Trophoblast cell (in vitro differentiated cells and primary cell): Measurements from ENCODE around the gene CSKMT.

ENCODE experiments used
- DNase-seq, 2 donors: peaks; one replicate each; pipeline ENCODE4 v3.0.0-alpha.2; 2016
- H2AFZ ChIP-seq: 2 replicates; pipeline ENCODE4 v1.6.1; 2013; ENCODE audit warnings: low read length, moderate library complexity, mild to moderate bottlenecking; ENCODE audit not compliant: insufficient read depth, poor library complexity
- H2AK5ac ChIP-seq: 2 replicates; pipeline ENCODE4 v1.6.1; 2013; ENCODE audit warnings: mild to moderate bottlenecking, low read length
- H2BK120ac ChIP-seq: 2 replicates; pipeline ENCODE4 v1.6.1; 2013; ENCODE audit warnings: low read length, mild to moderate bottlenecking, moderate library complexity; ENCODE audit not compliant: insufficient read depth, poor library complexity
- H2BK12ac ChIP-seq: 2 replicates; pipeline ENCODE4 v1.6.1; 2013; ENCODE audit warnings: mild to moderate bottlenecking, low read length, moderate library complexity
- H2BK5ac ChIP-seq: 2 replicates; pipeline ENCODE4 v1.6.1; 2013; ENCODE audit warnings: low read length, low read depth, moderate library complexity, mild to moderate bottlenecking; ENCODE audit not compliant: poor library complexity
- H3K14ac ChIP-seq: 2 replicates; pipeline ENCODE4 v1.6.1; 2013; ENCODE audit warnings: mild to moderate bottlenecking, low read length
- H3K18ac ChIP-seq: 2 replicates; pipeline ENCODE4 v1.6.1; 2013; ENCODE audit warnings: mild to moderate bottlenecking, low read length
- H3K23ac ChIP-seq: 2 replicates; pipeline ENCODE4 v1.6.1; 2013; ENCODE audit warnings: low read length
- H3K27ac ChIP-seq: 2 replicates; pipeline ENCODE4 v1.5.1; 2013; ENCODE audit warnings: low read depth, mild to moderate bottlenecking, inconsistent platforms, low read length, moderate library complexity
- H3K27me3 ChIP-seq: 2 replicates; pipeline ENCODE4 v1.6.1; 2013; ENCODE audit warnings: inconsistent platforms, mild to moderate bottlenecking, low read length, moderate library complexity; ENCODE audit not compliant: insufficient read depth
- H3K36me3 ChIP-seq, 2 experiments: 1 replicate in 1 of 2; 2 replicates in 1 of 2; pipeline ENCODE4 v1.6.1; 2013; ENCODE audit warnings: low read length in 2 of 2, mild to moderate bottlenecking in 2 of 2, moderate library complexity in 1 of 2; ENCODE audit not compliant: insufficient read depth in 2 of 2, control insufficient read depth in 1 of 2
- H3K4ac ChIP-seq: 2 replicates; pipeline ENCODE4 v1.6.1; 2013; ENCODE audit warnings: low read depth, mild to moderate bottlenecking, low read length, moderate library complexity
- H3K4me1 ChIP-seq, 2 experiments: 1 replicate in 1 of 2; 2 replicates in 1 of 2; pipeline ENCODE4 v1.6.1; 2013; ENCODE audit warnings: low read length in 2 of 2, mild to moderate bottlenecking in 2 of 2, moderate library complexity in 1 of 2; ENCODE audit not compliant: insufficient read depth in 2 of 2, control insufficient read depth in 1 of 2
- H3K4me2 ChIP-seq: 2 replicates; pipeline ENCODE4 v1.6.1; 2013; ENCODE audit warnings: inconsistent platforms, mild to moderate bottlenecking, low read length, moderate library complexity
- H3K4me3 ChIP-seq: 2 replicates; pipeline ENCODE4 v1.5.1; 2013; ENCODE audit warnings: mild to moderate bottlenecking, low read depth, low read length, inconsistent platforms
- H3K79me1 ChIP-seq: one replicate; pipeline ENCODE4 v1.6.1; 2013; ENCODE audit warnings: low read length
- H3K79me2 ChIP-seq: 2 replicates; pipeline ENCODE4 v1.6.1; 2013; ENCODE audit warnings: low read length, mild to moderate bottlenecking; ENCODE audit not compliant: control insufficient read depth, insufficient read depth, poor library complexity
- H3K9ac ChIP-seq: 2 replicates; pipeline ENCODE4 v1.6.1; 2013; ENCODE audit warnings: mild to moderate bottlenecking, low read length
- H3K9me3 ChIP-seq: 2 replicates; pipeline ENCODE4 v1.6.1; 2013; ENCODE audit warnings: low read depth, mild to moderate bottlenecking, control low read depth, inconsistent platforms, low read length; ENCODE audit not compliant: insufficient read depth
- H4K12ac ChIP-seq: 2 replicates; pipeline ENCODE4 v1.6.1; 2013; ENCODE audit warnings: low read depth, mild to moderate bottlenecking, low read length, moderate library complexity
- H4K8ac ChIP-seq: 2 replicates; pipeline ENCODE4 v1.6.1; 2013; ENCODE audit warnings: low read depth, mild to moderate bottlenecking, low read length, moderate library complexity
- H4K91ac ChIP-seq: one replicate; pipeline ENCODE4 v1.6.1; 2013; ENCODE audit warnings: low read depth, mild to moderate bottlenecking, low read length, moderate library complexity
- WGBS: extraction: QIAGEN DNeasy Blood & Tissue Kit; methylation state at CpG from one replicate; pipeline ENCODE4 v1.1.7; 2013; ENCODE audit warnings: missing lambda C conversion rate; ENCODE audit not compliant: insufficient read length, insufficient coverage; ENCODE audit errors: extremely low coverage; 5-methylcytosine and 5-hydroxymethylcytosine counted together

Gene CSKMT

GRCh38 chr11:62664405-62665074, 572 bp upstream of the CSKMT start:
- WGBS: no CpG with 5 or more reads among the region's 36 CpGs
- peak overlapping the region; percentile 55 for H3K18ac ChIP-seq
- H2BK12ac ChIP-seq: no peak overlapping the region
- peak overlapping the region; percentile 4 for H4K12ac ChIP-seq
- H3K27ac ChIP-seq: peak overlapping the region; percentile 92
- peaks cover 10% of the 10 kb centered on the region in 2 experiments for H3K4me1 ChIP-seq
- H2BK120ac ChIP-seq: peak overlapping the region; percentile 54
- H4K91ac ChIP-seq: peak overlapping the region; percentile 83
- peak overlapping the region; percentile 32 for H2AK5ac ChIP-seq
- H3K4me3 ChIP-seq: peak overlapping the region; percentile 89
- H3K9me3 ChIP-seq: no peaks in the 10 kb centered on the region
- H3K4ac ChIP-seq: peak overlapping the region; percentile 71
- DNase-seq: peak; percentile 73 to 79
- H2AFZ ChIP-seq: peak overlapping the region; percentile 70
- peaks cover 18% of the 10 kb centered on the region for H3K79me2 ChIP-seq
- peak overlapping the region; percentile 90 for H3K9ac ChIP-seq
- peak overlapping the region; percentile 88 for H3K14ac ChIP-seq
- H4K8ac ChIP-seq: peak overlapping the region; percentile 84
- peaks cover 13% of the 10 kb centered on the region for H3K79me1 ChIP-seq
- H3K23ac ChIP-seq: no peak overlapping the region
- peak overlapping the region; percentile 69 for H2BK5ac ChIP-seq
- H3K27me3 ChIP-seq: no peaks in the 10 kb centered on the region
- peak overlapping the region; percentile 68 for H3K4me2 ChIP-seq
- peaks cover 13 to 29% of the 10 kb centered on the region in 2 experiments for H3K36me3 ChIP-seq

- peak overlapping the region; percentile 66 for H3K27ac ChIP-seq
- H4K12ac ChIP-seq: peak overlapping the region; percentile 81
- peak overlapping the region; percentile 16 for H2BK12ac ChIP-seq
- peak overlapping the region; percentile 36 for H2AK5ac ChIP-seq
- no CpG with 5 or more reads among the region's 39 CpGs for WGBS
- H3K36me3 ChIP-seq: peaks cover 13 to 28% of the 10 kb centered on the region in 2 experiments
- peak overlapping the region; percentile 93 for H3K4ac ChIP-seq
- peak overlapping the region; percentile 64 for H4K8ac ChIP-seq
- peak overlapping the region; percentile 68 for H3K4me2 ChIP-seq
- H3K14ac ChIP-seq: peak overlapping the region; percentile 87
- peaks cover 13% of the 10 kb centered on the region for H3K79me1 ChIP-seq
- no peak overlapping the region for H2AFZ ChIP-seq
- peaks cover 18% of the 10 kb centered on the region for H3K79me2 ChIP-seq
- no peaks in the 10 kb centered on the region for H3K9me3 ChIP-seq
- DNase-seq: peak; percentile 29 to 55
- H2BK5ac ChIP-seq: peak overlapping the region; percentile 25
- H3K9ac ChIP-seq: peak overlapping the region; percentile 82
- peak overlapping the region; percentile 85 for H3K4me3 ChIP-seq
- peaks cover 10% of the 10 kb centered on the region in 2 experiments for H3K4me1 ChIP-seq
- peak overlapping the region; percentile 21 for H2BK120ac ChIP-seq
- no peaks in the 10 kb centered on the region for H3K27me3 ChIP-seq
- peak overlapping the region; percentile 85 for H3K18ac ChIP-seq
- H3K23ac ChIP-seq: no peak overlapping the region
- H4K91ac ChIP-seq: peak overlapping the region; percentile 75
These were observed 617 bp downstream of the CSKMT start for GRCh38 chr11:62665599-62666258.

DNA sequence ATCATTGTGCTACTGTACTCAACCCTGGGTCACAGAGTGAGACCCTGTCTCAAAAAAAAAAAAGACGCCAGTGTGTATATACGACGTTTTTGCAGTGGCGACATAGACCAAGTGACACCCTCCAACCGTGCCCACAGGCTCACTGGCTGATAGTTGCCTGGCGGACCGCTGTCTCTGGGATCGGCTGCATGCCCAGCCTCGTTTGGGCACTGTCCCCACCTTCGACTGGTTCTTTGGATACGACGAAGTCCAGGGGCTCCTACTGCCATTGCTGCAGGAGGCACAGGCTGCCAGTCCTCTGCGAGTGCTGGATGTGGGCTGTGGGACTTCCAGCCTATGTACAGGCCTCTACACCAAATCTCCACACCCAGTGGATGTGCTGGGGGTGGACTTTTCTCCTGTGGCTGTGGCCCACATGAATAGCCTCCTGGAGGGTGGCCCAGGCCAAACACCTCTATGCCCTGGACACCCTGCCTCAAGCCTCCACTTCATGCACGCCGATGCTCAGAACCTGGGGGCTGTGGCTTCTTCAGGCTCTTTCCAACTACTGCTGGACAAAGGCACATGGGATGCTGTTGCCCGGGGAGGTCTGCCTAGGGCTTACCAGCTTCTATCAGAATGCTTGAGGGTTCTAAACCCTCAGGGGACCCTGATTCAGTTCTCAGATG, 1.3 kb downstream of the CSKMT start:
- peak overlapping the region; percentile 49 for H3K18ac ChIP-seq
- H2BK5ac ChIP-seq: no peak overlapping the region
- H2AFZ ChIP-seq: no peak overlapping the region
- no peak overlapping the region for H4K8ac ChIP-seq
- peak overlapping the region; percentile 68 for H3K4me2 ChIP-seq
- H3K4ac ChIP-seq: peak overlapping the region; percentile 93
- H3K27me3 ChIP-seq: no peaks in the 10 kb centered on the region
- H4K91ac ChIP-seq: peak overlapping the region; percentile 75
- no peak overlapping the region for H3K27ac ChIP-seq
- no peak overlapping the region for H3K23ac ChIP-seq
- WGBS: no CpG with 5 or more reads among the region's 16 CpGs
- peaks cover 18% of the 10 kb centered on the region for H3K79me2 ChIP-seq
- peaks cover 10% of the 10 kb centered on the region in 2 experiments for H3K4me1 ChIP-seq
- no peak overlapping the region for H2BK12ac ChIP-seq
- H3K14ac ChIP-seq: peak overlapping the region; percentile 87
- peaks cover 13 to 28% of the 10 kb centered on the region in 2 experiments for H3K36me3 ChIP-seq
- H3K4me3 ChIP-seq: peak overlapping the region; percentile 23
- H2AK5ac ChIP-seq: no peak overlapping the region
- no peak overlapping the region for H2BK120ac ChIP-seq
- peak overlapping the region; percentile 0 for H4K12ac ChIP-seq
- H3K9ac ChIP-seq: no peak overlapping the region
- peaks cover 16% of the 10 kb centered on the region for H3K79me1 ChIP-seq
- no peak for DNase-seq
- H3K9me3 ChIP-seq: no peaks in the 10 kb centered on the region

DNA sequence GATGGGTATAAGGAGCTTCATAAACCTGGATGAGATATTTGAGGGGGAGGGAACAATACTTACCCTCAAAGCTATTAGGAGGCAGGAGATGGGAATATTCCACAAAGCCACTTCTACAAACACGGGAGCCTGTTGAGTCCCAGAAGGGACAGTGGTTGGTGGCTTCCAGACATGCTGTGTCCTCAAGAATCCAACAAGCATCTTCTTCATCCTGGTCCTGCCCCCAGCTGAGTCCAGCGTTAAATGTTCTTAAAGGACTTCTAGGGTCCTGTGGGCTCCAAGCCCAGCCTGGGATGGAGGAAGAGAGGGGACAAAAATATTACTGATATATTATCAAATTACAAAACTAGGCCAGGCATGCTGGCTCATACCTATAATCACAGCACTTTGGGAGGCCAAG, 2.3 kb downstream of the CSKMT start:
- Histone ChIP-seq H3K79me1 (peaks cover 23% of the 10 kb centered on the region), H3K9ac (no peak overlapping the region), H3K14ac (no peak overlapping the region), H2BK120ac (no peak overlapping the region), H3K27me3 (no peaks in the 10 kb centered on the region), H2BK5ac (no peak overlapping the region), H3K36me3 (peaks cover 11 to 24% of the 10 kb centered on the region in 2 experiments), H4K8ac (no peak overlapping the region), H4K91ac (no peak overlapping the region), H3K79me2 (peaks cover 24% of the 10 kb centered on the region), H3K4me3 (no peak overlapping the region), H4K12ac (no peak overlapping the region), H3K9me3 (no peaks in the 10 kb centered on the region), H3K4ac (no peak overlapping the region), H2BK12ac (no peak overlapping the region), H3K18ac (no peak overlapping the region), H2AFZ (no peak overlapping the region), H3K4me2 (no peak overlapping the region), H3K27ac (no peak overlapping the region), H3K23ac (no peak overlapping the region), H3K4me1 (peaks cover 10 to 12% of the 10 kb centered on the region in 2 experiments), H2AK5ac (no peak overlapping the region)
- no CpG with 5 or more reads among the region's 2 CpGs for WGBS
- DNase-seq: no peak
